ENCODE data around the gene G3BP2.

The G3BP2 gene

DNA sequence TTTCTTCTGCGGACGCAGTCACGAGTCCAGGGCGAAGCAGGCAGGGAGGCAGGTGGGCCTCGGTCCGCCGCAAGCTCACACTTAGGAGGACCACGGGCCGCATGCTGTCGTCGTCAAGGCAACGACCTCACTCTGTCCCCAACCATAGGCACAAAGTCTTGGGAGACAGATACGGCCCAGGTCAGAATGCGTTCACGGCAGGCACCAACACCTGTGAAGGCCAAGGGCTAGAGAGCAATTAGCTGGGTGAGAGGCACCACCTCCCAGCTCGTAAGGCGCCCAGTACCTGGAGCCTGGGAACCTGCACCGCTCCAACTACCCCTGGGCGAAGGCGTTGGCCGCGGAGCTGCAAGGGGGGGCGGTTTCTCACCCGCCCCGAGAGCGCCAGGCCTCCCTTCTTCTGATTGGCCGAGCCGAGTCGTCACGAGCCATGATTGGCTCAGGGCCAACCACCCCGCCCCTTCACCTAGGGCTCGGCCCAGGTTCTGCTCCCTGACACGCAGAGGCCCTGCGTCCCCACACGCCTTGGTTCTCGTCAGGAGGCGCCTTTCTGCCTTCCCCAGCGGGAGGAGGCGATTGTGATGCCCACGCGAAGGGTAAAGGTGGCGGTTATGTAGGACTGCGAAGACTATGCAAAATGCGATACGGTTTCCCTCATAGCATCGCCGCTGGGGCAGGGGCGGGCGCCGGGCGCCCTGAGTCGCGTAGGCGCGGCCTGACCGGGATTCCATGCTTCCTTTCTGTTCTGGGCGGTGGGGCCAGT is 42.9 kb downstream of the G3BP2 start, which contains the start of gene CDKL2:
Gene CDKL2, minus strand, starts transcription at position 355 of the 763 bp plus-strand sequence. CDS start 4,540 bp downstream, outside the sequence.
- Histone ChIP-seq H3K9ac (ENCODE audit: low read depth, low read length) (no peak within 1 kb of the TSS), H2AFZ (ENCODE audit: low read depth, low read length) (no peak within 1 kb of the TSS)
- no peak for ATAC-seq (ENCODE audit: insufficient read depth, low read depth)

DNA sequence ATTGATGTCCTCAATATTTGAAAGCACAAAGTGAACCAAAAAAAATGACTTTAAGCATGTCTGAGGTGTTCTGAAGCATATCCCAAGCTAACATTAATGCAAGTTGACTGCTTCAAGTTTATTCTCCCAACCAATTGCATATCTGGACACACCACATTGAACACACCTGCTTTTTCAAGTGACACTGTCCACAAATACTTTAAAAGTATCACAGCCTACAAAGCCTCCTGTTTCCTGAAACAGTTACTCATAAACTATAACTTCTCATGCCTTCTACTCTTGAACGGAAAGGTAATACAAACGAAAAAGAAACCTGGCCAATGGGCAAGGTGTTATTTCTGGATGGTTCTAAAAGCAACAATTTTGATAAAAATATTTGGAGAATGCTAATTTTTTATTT is 44.0 kb downstream of the G3BP2 start:
- ATAC-seq (ENCODE audit: insufficient read depth, low read depth) (no peak), DNase-seq (no peak)
- no peaks in the 10 kb centered on the region for H4K20me1 ChIP-seq (ENCODE audit: insufficient read depth, low read length)
- no peaks in the 10 kb centered on the region for H3K79me2 ChIP-seq (ENCODE audit: insufficient read depth, low read length)
- no peaks in the 10 kb centered on the region for H3K36me3 ChIP-seq (ENCODE audit: insufficient read depth, low read length)
- no peak for TF ChIP-seq EZH2 (IDR thresholded peaks at IDR 0.05; ENCODE audit: borderline replicate concordance, low read depth, low read length, severe bottlenecking)
- TF ChIP-seq, protein P1, sequence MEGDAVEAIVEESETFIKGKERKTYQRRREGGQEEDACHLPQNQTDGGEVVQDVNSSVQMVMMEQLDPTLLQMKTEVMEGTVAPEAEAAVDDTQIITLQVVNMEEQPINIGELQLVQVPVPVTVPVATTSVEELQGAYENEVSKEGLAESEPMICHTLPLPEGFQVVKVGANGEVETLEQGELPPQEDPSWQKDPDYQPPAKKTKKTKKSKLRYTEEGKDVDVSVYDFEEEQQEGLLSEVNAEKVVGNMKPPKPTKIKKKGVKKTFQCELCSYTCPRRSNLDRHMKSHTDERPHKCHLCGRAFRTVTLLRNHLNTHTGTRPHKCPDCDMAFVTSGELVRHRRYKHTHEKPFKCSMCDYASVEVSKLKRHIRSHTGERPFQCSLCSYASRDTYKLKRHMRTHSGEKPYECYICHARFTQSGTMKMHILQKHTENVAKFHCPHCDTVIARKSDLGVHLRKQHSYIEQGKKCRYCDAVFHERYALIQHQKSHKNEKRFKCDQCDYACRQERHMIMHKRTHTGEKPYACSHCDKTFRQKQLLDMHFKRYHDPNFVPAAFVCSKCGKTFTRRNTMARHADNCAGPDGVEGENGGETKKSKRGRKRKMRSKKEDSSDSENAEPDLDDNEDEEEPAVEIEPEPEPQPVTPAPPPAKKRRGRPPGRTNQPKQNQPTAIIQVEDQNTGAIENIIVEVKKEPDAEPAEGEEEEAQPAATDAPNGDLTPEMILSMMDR (IDR thresholded peaks at IDR 0.05; ENCODE audit: borderline replicate concordance, extremely low read depth, low read length, poor library complexity, severe bottlenecking): no peak
- no peak overlapping the region for H3K4me3 ChIP-seq (ENCODE audit: low read depth in 1 of 2, low read length in 2 of 2)
- H3K27me3 ChIP-seq (ENCODE audit: insufficient read depth, low read length, poor library complexity): no peaks in the 10 kb centered on the region
- no peaks in the 10 kb centered on the region for H3K4me1 ChIP-seq (ENCODE audit: insufficient read depth, low read length)
- no peak overlapping the region for H2AFZ ChIP-seq (ENCODE audit: low read depth, low read length)
- H3K9me3 ChIP-seq (ENCODE audit: insufficient read depth, low read length, severe bottlenecking): no peaks in the 10 kb centered on the region
- H3K4me2 ChIP-seq (ENCODE audit: insufficient read depth, low read length): no peak overlapping the region
- no peak overlapping the region for H3K9ac ChIP-seq (ENCODE audit: low read depth, low read length)
- no peak overlapping the region for H3K27ac ChIP-seq (ENCODE audit: low read length)

More for the DNA sequence above, 42.9 kb downstream of the G3BP2 start, which contains the start of gene CDKL2:
- Histone ChIP-seq H4K20me1 (ENCODE audit: insufficient read depth, low read length) (no peaks in the 10 kb centered on the region), H3K27me3 (ENCODE audit: insufficient read depth, low read length, poor library complexity) (no peaks in the 10 kb centered on the region), H3K4me1 (ENCODE audit: insufficient read depth, low read length) (no peaks in the 10 kb centered on the region), H3K36me3 (ENCODE audit: insufficient read depth, low read length) (no peaks in the 10 kb centered on the region), H3K4me2 (ENCODE audit: insufficient read depth, low read length) (no peak within 1 kb of the TSS), H3K4me3 (ENCODE audit: low read depth in 1 of 2, low read length in 2 of 2) (no peak within 1 kb of the TSS), H3K9me3 (ENCODE audit: insufficient read depth, low read length, severe bottlenecking) (no peaks in the 10 kb centered on the region), H3K27ac (ENCODE audit: low read length) (no peak within 1 kb of the TSS), H3K79me2 (ENCODE audit: insufficient read depth, low read length) (no peaks in the 10 kb centered on the region)
- TF ChIP-seq EZH2 (IDR thresholded peaks at IDR 0.05; ENCODE audit: borderline replicate concordance, low read depth, low read length, severe bottlenecking): no peak
- TF ChIP-seq, protein P1 (IDR thresholded peaks at IDR 0.05; ENCODE audit: borderline replicate concordance, extremely low read depth, low read length, poor library complexity, severe bottlenecking): no peak
- no peak for DNase-seq

DNA sequence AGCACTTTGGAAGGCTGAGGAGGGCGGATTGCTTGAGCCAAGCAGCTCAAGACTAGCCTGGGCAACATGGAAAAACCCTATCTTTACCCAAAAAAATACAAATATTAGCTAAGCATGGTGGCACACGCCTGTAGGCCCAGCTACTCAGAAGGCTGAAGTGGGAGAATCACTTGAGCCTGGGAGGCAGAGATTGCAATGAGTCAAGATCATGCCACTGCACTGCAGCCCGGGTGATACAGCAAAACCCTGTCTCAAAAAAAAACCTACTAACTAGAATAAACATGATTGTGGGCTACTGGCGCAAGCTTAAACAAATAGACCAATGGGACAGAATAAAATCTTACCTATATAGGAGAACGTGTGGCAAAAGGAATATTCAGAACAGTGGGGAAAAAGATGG is 50.2 kb downstream of the G3BP2 start:
- no peaks in the 10 kb centered on the region for H3K36me3 ChIP-seq (ENCODE audit: insufficient read depth, low read length)
- no peaks in the 10 kb centered on the region for H3K27me3 ChIP-seq (ENCODE audit: insufficient read depth, low read length, poor library complexity)
- H4K20me1 ChIP-seq (ENCODE audit: insufficient read depth, low read length): no peaks in the 10 kb centered on the region
- ATAC-seq (ENCODE audit: insufficient read depth, low read depth) (no peak), DNase-seq (no peak)
- no peak overlapping the region for H2AFZ ChIP-seq (ENCODE audit: low read depth, low read length)
- H3K9me3 ChIP-seq (ENCODE audit: insufficient read depth, low read length, severe bottlenecking): no peaks in the 10 kb centered on the region
- no peak overlapping the region for H3K27ac ChIP-seq (ENCODE audit: low read length)
- no peak overlapping the region for H3K4me3 ChIP-seq (ENCODE audit: low read depth in 1 of 2, low read length in 2 of 2)
- H3K4me1 ChIP-seq (ENCODE audit: insufficient read depth, low read length): no peaks in the 10 kb centered on the region
- TF ChIP-seq, protein P1 (IDR thresholded peaks at IDR 0.05; ENCODE audit: borderline replicate concordance, extremely low read depth, low read length, poor library complexity, severe bottlenecking): no peak
- TF ChIP-seq EZH2 (IDR thresholded peaks at IDR 0.05; ENCODE audit: borderline replicate concordance, low read depth, low read length, severe bottlenecking): no peak
- no peak overlapping the region for H3K4me2 ChIP-seq (ENCODE audit: insufficient read depth, low read length)
- no peaks in the 10 kb centered on the region for H3K79me2 ChIP-seq (ENCODE audit: insufficient read depth, low read length)
- H3K9ac ChIP-seq (ENCODE audit: low read depth, low read length): no peak overlapping the region

All from DND-41 (cell line).